G401 (cell line): ENCODE data around the gene PCDHGA5. TPM values are rescaled to one million over a fixed set of nuclear protein-coding genes. Genes with fewer than 3 reads are reported as not detected.
A peak's percentile ranks its signal among the peaks of the same experiment; 100 is the strongest.
"Not testable (repeated sequence)": the region's sequence is repeated elsewhere in the genome, so short reads cannot be mapped to it uniquely, and the experiment has no call there.

Experiments used
- DNase-seq: peaks from one replicate; pipeline ENCODE4 v3.0.0-alpha.2; 2015; ENCODE audit warnings: low spot score
- in situ Hi-C: cut with HindIII; loops from 2 replicates; pipeline ENCODE4 v1.10.0; 2016; ENCODE audit warnings: low sequenced_read_pairs, mixed read lengths
- total RNA-seq: library from RNA; depleted of rRNA; stranded (reverse); fragments of >200 nt; shearing (Covaris generic); gene quantifications from 2 replicates; pipeline ENCODE4 v1.2.3, GENCODE V29; 2014

The PCDHGA5 gene
- total RNA-seq, 1 experiment from 2014 or later: 0.24 TPM

- DNase-seq, in situ Hi-C loops: not testable (repeated sequence)
These were observed 17.9 kb upstream of the PCDHGA5 start for GRCh38 chr5:141346017-141346416.

- in situ Hi-C loops: no loop called here
- DNase-seq: peak; percentile 31
These were observed 13.9 kb upstream of the PCDHGA5 start, which contains the start of gene PCDHGB1 for GRCh38 chr5:141349917-141350619. Gene PCDHGB1 (plus strand): TSS chr5:141350099. CDS start chr5:141350261, 162 bp downstream.

- DNase-seq: no peak
- in situ Hi-C loops: no loop called here
These were observed 12.4 kb upstream of the PCDHGA5 start for GRCh38 chr5:141351591-141351990.

- in situ Hi-C loops: no loop called here
- no peak for DNase-seq
These were observed 9.0 kb upstream of the PCDHGA5 start, which contains the start of gene PCDHGA4 for GRCh38 chr5:141354900-141355469. Gene PCDHGA4 (plus strand): TSS chr5:141355021. CDS start chr5:141355108, 87 bp downstream.

- in situ Hi-C loops: no loop called here
- no peak for DNase-seq
These were observed 8.3 kb upstream of the PCDHGA5 start for GRCh38 chr5:141355641-141356040.

- DNase-seq: no peak
- in situ Hi-C loops: no loop called here
These were observed 7.8 kb upstream of the PCDHGA5 start for GRCh38 chr5:141356133-141356532.

- DNase-seq: no peak
- in situ Hi-C loops: no loop called here
These were observed 7.0 kb upstream of the PCDHGA5 start for GRCh38 chr5:141356950-141357349.

- in situ Hi-C loops: no loop called here
- DNase-seq: peak; percentile 32
These were observed 4.1 kb upstream of the PCDHGA5 start, which contains the start of gene PCDHGB2 for GRCh38 chr5:141359790-141360426. Gene PCDHGB2 (plus strand): TSS chr5:141359994. CDS start chr5:141360136, 142 bp downstream.

GRCh38 chr5:141360685-141361084, 3.3 kb upstream of the PCDHGA5 start:
- no peak for DNase-seq
- in situ Hi-C loops: no loop called here

GRCh38 chr5:141362719-141363118, 1.2 kb upstream of the PCDHGA5 start:
- no peak for DNase-seq
- in situ Hi-C loops: no loop called here

GRCh38 chr5:141366016-141366896, 2.3 kb downstream of the PCDHGA5 start:
- DNase-seq: no peak
- in situ Hi-C loops: no loop called here

- in situ Hi-C loops: no loop called here
- no peak for DNase-seq
These were observed 6.3 kb downstream of the PCDHGA5 start, which contains the start of gene PCDHGB3 for GRCh38 chr5:141369994-141370848. Gene PCDHGB3 (plus strand): TSS chr5:141370242. CDS start chr5:141370395, 153 bp downstream.

GRCh38 chr5:141371572-141372475, 7.9 kb downstream of the PCDHGA5 start:
- in situ Hi-C loops: no loop called here
- no peak for DNase-seq

GRCh38 chr5:141373673-141374317, 9.8 kb downstream of the PCDHGA5 start, which contains the start of gene PCDHGA6:
Gene PCDHGA6 (plus strand): TSS chr5:141373891. CDS start chr5:141374084, 193 bp downstream.
- peak; percentile 45 for DNase-seq
- in situ Hi-C loops: no loop called here

- DNase-seq: no peak
- in situ Hi-C loops: no loop called here
These were observed 10.7 kb downstream of the PCDHGA5 start for GRCh38 chr5:141374627-141375026.

- DNase-seq, in situ Hi-C loops: not testable (repeated sequence)
These were observed 11.6 kb downstream of the PCDHGA5 start for GRCh38 chr5:141375444-141376155.
